GM12865 (cell line): ENCODE results near the gene SPAG16.
A peak's percentile ranks its signal among the peaks of the same experiment; 100 is the strongest.

ENCODE experiments used
- DNase-seq: peaks from one replicate; pipeline ENCODE4 v3.0.0; 2010; ENCODE audit warnings: low read depth
- H3K4me3 ChIP-seq: 2 replicates; pipeline ENCODE4 v1.5.1; 2011; ENCODE audit warnings: mild to moderate bottlenecking, low read depth, low read length, control low read depth
- TF ChIP-seq, protein P1 (sequence below): IDR thresholded peaks from 2 replicates; pipeline ENCODE4 v1.5.1; 2011; ENCODE audit warnings: low read length, control low read depth, low read depth, inconsistent platforms; ENCODE audit not compliant: insufficient read depth; ENCODE audit errors: missing control alignments

Gene SPAG16

DNA sequence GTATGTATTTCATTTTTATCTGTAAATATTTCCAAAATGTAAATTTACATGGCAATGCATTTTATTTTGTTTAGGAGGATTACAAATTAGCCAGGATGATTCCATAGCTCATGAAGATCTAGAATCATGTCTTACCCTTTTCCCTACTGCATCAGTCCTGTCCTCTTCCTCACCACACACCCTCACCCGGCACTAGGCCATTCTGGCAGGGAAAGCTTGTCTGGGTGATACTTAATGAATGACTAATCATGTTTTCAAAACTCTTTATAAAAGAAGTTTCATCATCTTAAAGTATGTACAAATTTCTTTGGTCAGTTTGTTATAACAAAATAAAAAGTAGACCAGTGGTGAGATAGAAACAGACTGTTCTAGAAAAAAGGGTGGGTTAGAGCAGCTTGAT is 843.3 kb downstream of the SPAG16 start:
- TF ChIP-seq, protein P1, sequence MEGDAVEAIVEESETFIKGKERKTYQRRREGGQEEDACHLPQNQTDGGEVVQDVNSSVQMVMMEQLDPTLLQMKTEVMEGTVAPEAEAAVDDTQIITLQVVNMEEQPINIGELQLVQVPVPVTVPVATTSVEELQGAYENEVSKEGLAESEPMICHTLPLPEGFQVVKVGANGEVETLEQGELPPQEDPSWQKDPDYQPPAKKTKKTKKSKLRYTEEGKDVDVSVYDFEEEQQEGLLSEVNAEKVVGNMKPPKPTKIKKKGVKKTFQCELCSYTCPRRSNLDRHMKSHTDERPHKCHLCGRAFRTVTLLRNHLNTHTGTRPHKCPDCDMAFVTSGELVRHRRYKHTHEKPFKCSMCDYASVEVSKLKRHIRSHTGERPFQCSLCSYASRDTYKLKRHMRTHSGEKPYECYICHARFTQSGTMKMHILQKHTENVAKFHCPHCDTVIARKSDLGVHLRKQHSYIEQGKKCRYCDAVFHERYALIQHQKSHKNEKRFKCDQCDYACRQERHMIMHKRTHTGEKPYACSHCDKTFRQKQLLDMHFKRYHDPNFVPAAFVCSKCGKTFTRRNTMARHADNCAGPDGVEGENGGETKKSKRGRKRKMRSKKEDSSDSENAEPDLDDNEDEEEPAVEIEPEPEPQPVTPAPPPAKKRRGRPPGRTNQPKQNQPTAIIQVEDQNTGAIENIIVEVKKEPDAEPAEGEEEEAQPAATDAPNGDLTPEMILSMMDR: no peak
- DNase-seq: no peak
- H3K4me3 ChIP-seq: no peak overlapping the region

DNA sequence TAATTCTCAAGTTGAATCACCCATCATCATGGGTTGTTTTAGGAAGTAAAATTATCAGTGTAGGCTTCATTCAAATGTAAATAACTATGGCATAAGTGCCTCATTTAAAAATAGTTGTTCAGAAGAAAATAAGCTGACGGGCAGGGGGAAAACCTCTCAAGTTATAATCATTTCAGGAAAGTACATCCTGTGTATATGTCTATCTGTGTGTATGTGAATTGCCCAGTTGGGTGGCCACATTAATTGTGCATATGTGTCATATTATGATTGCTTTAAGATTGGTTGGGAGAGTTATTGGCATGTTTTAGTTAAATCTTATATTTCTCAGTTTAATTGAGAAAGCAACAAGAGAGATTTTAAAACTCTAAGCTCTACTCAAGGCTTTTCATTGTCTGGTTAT is 843.8 kb downstream of the SPAG16 start:
- no peak overlapping the region for H3K4me3 ChIP-seq
- no peak for DNase-seq
- TF ChIP-seq, protein P1: no peak

DNA sequence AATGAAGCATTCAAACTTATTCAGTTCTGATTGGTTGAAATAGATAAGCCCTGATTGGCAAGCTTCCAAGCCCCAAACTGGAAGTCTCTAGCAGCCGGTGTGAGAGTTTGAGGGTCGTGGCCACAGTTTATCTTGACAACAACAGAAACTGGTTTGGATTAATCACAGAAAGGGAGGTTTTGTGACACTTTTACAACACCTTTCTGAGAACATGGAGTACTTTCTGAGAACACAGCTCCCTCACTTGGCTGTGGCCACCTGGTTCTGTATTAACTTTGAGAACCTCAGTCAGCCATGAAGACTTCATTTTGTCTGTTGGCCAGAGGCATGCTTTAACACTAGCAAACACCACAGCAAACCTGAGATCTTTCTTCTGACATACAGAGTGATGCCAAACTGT is 845.9 kb downstream of the SPAG16 start:
- DNase-seq: no peak

DNA sequence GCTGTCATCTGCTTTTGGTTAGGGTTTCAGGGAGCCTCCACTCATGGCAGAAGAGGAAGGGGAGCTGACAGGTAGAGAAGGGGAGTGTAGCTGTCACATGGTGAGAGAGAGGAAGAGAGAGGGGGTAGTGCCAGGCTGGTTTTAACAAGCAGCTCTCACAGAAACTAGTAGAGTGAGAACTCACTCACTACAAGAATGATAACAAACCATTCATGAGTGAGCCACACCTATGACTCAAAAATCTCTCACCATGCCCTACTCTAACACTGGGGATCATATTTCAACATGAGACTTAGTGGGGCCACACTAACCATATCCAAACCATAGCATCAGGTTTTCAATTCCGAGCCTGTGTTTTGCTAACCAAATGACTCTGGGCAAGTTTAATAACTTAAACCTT is 851.7 kb downstream of the SPAG16 start:
- H3K4me3 ChIP-seq: no peak overlapping the region
- TF ChIP-seq, protein P1: no peak
- DNase-seq: no peak

More for the DNA sequence above, 845.9 kb downstream of the SPAG16 start:
- H3K4me3 ChIP-seq: no peak overlapping the region
- TF ChIP-seq, protein P1: no peak

DNA sequence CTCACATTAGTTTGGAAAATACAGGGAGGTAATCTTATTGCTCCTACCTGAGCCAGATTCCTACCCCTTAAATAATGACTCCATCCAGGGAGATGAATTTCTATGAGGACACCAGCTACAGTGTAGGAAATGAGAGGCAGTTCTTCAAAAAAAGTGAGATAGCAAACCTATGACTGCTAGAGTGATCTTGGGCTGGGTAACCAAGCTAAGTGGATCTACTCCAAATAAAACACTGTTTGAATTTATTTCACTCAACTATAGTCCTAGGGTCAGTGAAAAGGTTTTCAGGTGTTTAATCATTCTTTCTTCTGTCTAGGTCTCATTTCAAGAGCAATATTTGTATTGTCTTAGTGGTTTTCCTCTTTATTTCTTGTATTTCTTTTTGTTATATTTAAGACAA is 854.5 kb downstream of the SPAG16 start:
- TF ChIP-seq, protein P1: no peak
- DNase-seq: no peak
- H3K4me3 ChIP-seq: no peak overlapping the region

DNA sequence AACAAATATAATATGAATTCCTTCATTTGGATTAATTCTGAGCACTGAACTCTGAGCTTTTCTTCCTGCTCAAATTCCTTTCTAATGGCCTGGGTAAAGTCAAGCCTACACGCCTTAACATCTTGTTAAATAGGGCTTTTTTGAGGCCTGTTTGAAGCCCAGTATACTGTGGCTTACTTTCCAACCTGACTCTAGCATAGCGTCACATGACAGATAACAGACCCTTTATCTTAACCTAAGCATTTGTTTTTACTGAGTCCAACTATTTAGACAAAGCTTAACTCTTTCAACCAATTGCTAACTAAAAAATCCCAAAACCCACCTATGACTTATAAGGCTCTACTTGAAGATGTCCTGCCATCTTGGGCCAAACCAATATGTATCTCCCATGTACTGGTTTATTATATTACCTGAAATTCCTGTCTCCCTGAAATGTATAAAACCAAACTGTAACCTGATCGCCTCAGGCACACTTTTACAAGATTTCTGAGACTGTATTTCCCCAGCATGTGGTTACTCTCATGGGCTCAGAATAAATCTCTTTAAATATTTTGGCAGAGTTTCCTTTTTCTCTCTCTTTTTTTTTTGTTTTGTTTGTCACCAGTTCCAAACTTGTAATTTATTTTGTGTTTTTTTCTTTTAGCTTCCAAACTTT is 855.5 kb downstream of the SPAG16 start:
- DNase-seq: no peak
- TF ChIP-seq, protein P1: no peak
- no peak overlapping the region for H3K4me3 ChIP-seq

DNA sequence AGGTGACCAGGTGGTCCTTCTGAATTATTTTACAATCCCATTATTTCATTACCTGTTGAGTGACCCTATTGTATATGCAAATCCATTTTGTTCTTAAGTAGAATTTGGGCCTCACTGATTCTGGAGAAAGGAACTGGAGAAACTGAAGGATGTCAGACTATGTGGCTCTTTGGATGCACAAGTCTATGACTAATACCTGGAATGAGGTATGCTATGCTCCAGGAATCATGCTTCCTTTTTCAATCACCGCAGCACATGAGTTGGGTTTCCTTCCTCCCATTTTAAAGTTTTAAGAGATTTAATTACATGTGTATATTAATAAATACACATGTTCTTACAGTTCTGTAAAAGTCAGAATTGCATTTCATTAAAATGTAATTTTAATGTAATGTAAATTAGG is 872.7 kb downstream of the SPAG16 start:
- TF ChIP-seq, protein P1: no peak
- H3K4me3 ChIP-seq: no peak overlapping the region
- peak; percentile 5 for DNase-seq
